Activated CD4-positive, alpha-beta T cell treated with anti-CD3 and anti-CD28 coated beads, Interleukin-2, amount 10 ng/mL, durations not matched to agents 24 days and 14 days (primary cell): Measurements from ENCODE around the gene RAD1. TPM values are rescaled to one million over a fixed set of nuclear protein-coding genes. Genes with fewer than 3 reads are reported as not detected.

ENCODE experiments used
- DNase-seq: peaks from one replicate; pipeline ENCODE4 v3.0.0; 2022
- H3K27ac Mint-ChIP-seq: one replicate; pipeline ENCODE4 v1.8.0; 2022; ENCODE audit warnings: mild to moderate bottlenecking, mixed read lengths
- H3K27me3 Mint-ChIP-seq: one replicate; pipeline ENCODE4 v1.8.0; 2022; ENCODE audit warnings: mixed read lengths
- H3K36me3 Mint-ChIP-seq: one replicate; pipeline ENCODE4 v1.8.0; 2022; ENCODE audit warnings: low read depth, mild to moderate bottlenecking, mixed read lengths
- H3K4me1 Mint-ChIP-seq: one replicate; pipeline ENCODE4 v1.8.0; 2021; ENCODE audit warnings: mixed read lengths
- H3K4me3 Mint-ChIP-seq: one replicate; pipeline ENCODE4 v1.8.0; 2022; ENCODE audit warnings: mild to moderate bottlenecking, moderate library complexity, mixed read lengths
- H3K9me3 Mint-ChIP-seq: one replicate; pipeline ENCODE4 v1.8.0; 2021; ENCODE audit warnings: mixed read lengths
- intact Hi-C: fragments of 100-400 bp; cut with micrococcal nuclease; formaldehyde crosslinking; loops from one replicate; pipeline ENCODE4 v1.15.1; 2023
- total RNA-seq: library from RNA; stranded (reverse); gene quantifications from 2 replicates; pipeline ENCODE4 v1.2.3, GENCODE V29; 2022

The RAD1 gene
- total RNA-seq, 1 donor from 2014 or later = 46.4 TPM

GRCh38 chr5:34868791-34869190 lies 46.5 kb downstream of the RAD1 start:
- H3K27me3 Mint-ChIP-seq = peaks cover 5% of the 10 kb centered on the region
- no peaks in the 10 kb centered on the region for H3K9me3 Mint-ChIP-seq
- intact Hi-C loops = no loop called here
- no peaks in the 10 kb centered on the region for H3K4me1 Mint-ChIP-seq
- no peaks in the 10 kb centered on the region for H3K36me3 Mint-ChIP-seq
- DNase-seq = no peak
- H3K4me3 Mint-ChIP-seq = no peak overlapping the region
- no peak overlapping the region for H3K27ac Mint-ChIP-seq

- Mint-ChIP-seq H3K9me3 (no peaks in the 10 kb centered on the region), H3K27me3 (no peaks in the 10 kb centered on the region), H3K4me1 (no peaks in the 10 kb centered on the region), H3K27ac (no peak overlapping the region), H3K4me3 (no peak overlapping the region), H3K36me3 (no peaks in the 10 kb centered on the region)
- intact Hi-C loops = no loop called here
- DNase-seq = no peak
These were observed 47.6 kb downstream of the RAD1 start for GRCh38 chr5:34867660-34868059.

GRCh38 chr5:34866989-34867471 lies 48.3 kb downstream of the RAD1 start:
- no peaks in the 10 kb centered on the region for H3K36me3 Mint-ChIP-seq
- intact Hi-C loops = no loop called here
- no peaks in the 10 kb centered on the region for H3K9me3 Mint-ChIP-seq
- H3K27me3 Mint-ChIP-seq = no peaks in the 10 kb centered on the region
- no peak for DNase-seq
- no peak overlapping the region for H3K27ac Mint-ChIP-seq
- no peak overlapping the region for H3K4me3 Mint-ChIP-seq
- H3K4me1 Mint-ChIP-seq = no peaks in the 10 kb centered on the region

- Mint-ChIP-seq H3K4me3 (no peak overlapping the region), H3K36me3 (no peaks in the 10 kb centered on the region), H3K27ac (no peak overlapping the region), H3K4me1 (no peaks in the 10 kb centered on the region), H3K9me3 (no peaks in the 10 kb centered on the region), H3K27me3 (no peaks in the 10 kb centered on the region)
- no peak for DNase-seq
- intact Hi-C loops = no loop called here
These were observed 50.2 kb downstream of the RAD1 start for GRCh38 chr5:34865091-34865490.

- no peaks in the 10 kb centered on the region for H3K9me3 Mint-ChIP-seq
- intact Hi-C loops = no loop called here
- no peaks in the 10 kb centered on the region for H3K4me1 Mint-ChIP-seq
- no peak for DNase-seq
- no peak overlapping the region for H3K4me3 Mint-ChIP-seq
- H3K27ac Mint-ChIP-seq = no peak overlapping the region
- H3K27me3 Mint-ChIP-seq = no peaks in the 10 kb centered on the region
- H3K36me3 Mint-ChIP-seq = no peaks in the 10 kb centered on the region
These were observed 51.4 kb downstream of the RAD1 start for GRCh38 chr5:34863946-34864345.

GRCh38 chr5:34859253-34859652 lies 56.1 kb downstream of the RAD1 start:
- intact Hi-C loops = no loop called here
- Mint-ChIP-seq H3K9me3 (no peaks in the 10 kb centered on the region), H3K27me3 (peaks cover 6% of the 10 kb centered on the region), H3K27ac (no peak overlapping the region), H3K4me3 (no peak overlapping the region), H3K36me3 (no peaks in the 10 kb centered on the region), H3K4me1 (no peaks in the 10 kb centered on the region)
- DNase-seq = no peak

- Mint-ChIP-seq H3K4me3 (no peak overlapping the region), H3K27me3 (peaks cover 6% of the 10 kb centered on the region), H3K27ac (no peak overlapping the region)
These were observed 56.5 kb downstream of the RAD1 start for GRCh38 chr5:34858790-34859189.

GRCh38 chr5:34857894-34858293 lies 57.4 kb downstream of the RAD1 start:
- intact Hi-C loops = no loop called here
- Mint-ChIP-seq H3K4me1 (no peaks in the 10 kb centered on the region), H3K9me3 (no peaks in the 10 kb centered on the region), H3K4me3 (no peak overlapping the region), H3K36me3 (no peaks in the 10 kb centered on the region), H3K27me3 (peaks cover 6% of the 10 kb centered on the region), H3K27ac (no peak overlapping the region)
- no peak for DNase-seq

More at GRCh38 chr5:34858790-34859189, 56.5 kb downstream of the RAD1 start:
- intact Hi-C loops = no loop called here
- no peaks in the 10 kb centered on the region for H3K36me3 Mint-ChIP-seq
- H3K4me1 Mint-ChIP-seq = no peaks in the 10 kb centered on the region
- no peaks in the 10 kb centered on the region for H3K9me3 Mint-ChIP-seq
- no peak for DNase-seq

GRCh38 chr5:34857161-34857560 lies 58.1 kb downstream of the RAD1 start:
- H3K4me3 Mint-ChIP-seq = no peak overlapping the region
- DNase-seq = no peak
- H3K9me3 Mint-ChIP-seq = no peaks in the 10 kb centered on the region
- no peaks in the 10 kb centered on the region for H3K36me3 Mint-ChIP-seq
- peaks cover 6% of the 10 kb centered on the region for H3K27me3 Mint-ChIP-seq
- intact Hi-C loops = no loop called here
- no peak overlapping the region for H3K27ac Mint-ChIP-seq
- H3K4me1 Mint-ChIP-seq = no peaks in the 10 kb centered on the region

Other genes with a start within 250 kb of the RAD1 start
- not detected in 2 replicates for gene TTC23L, start 76.3 kb downstream of the RAD1 start, total RNA-seq
- gene BRIX1, start 207 bp upstream of the RAD1 start, total RNA-seq = 120 and 128 TPM in 2 replicates
- 69.0 and 69.6 TPM in 2 replicates for gene DNAJC21, start 14.1 kb upstream of the RAD1 start, total RNA-seq
- not detected in 2 replicates for gene AGXT2, start 132.4 kb upstream of the RAD1 start, total RNA-seq